Ovary (tissue), 9 donors: ENCODE measurements around the gene GNAS-AS1. TPM values are rescaled to one million over a fixed set of nuclear protein-coding genes. Genes with fewer than 3 reads are reported as not detected.

ENCODE experiments used
- DNase-seq, 5 donors: peaks; one replicate each; pipeline ENCODE4 v3.0.0-alpha.2; 2019 to 2020
- H3K27ac ChIP-seq, 2 donors: fragments of 200-600 bp; one replicate each; pipeline versions ENCODE4 v1.5.1 to v1.8.0; 2019 to 2022
- H3K27me3 ChIP-seq: fragments of 200-600 bp; one replicate; pipeline ENCODE4 v1.8.0; 2022
- H3K36me3 ChIP-seq: fragments of 200-600 bp; sonication (generic); one replicate; pipeline ENCODE4 v1.5.1; 2019
- H3K4me1 ChIP-seq: one replicate; pipeline ENCODE4 v1.8.1; 2013; ENCODE audit warnings: mild to moderate bottlenecking, moderate library complexity; ENCODE audit not compliant: insufficient read depth
- H3K4me3 ChIP-seq: fragments of 200-600 bp; sonication (generic); one replicate; pipeline ENCODE4 v1.5.1; 2017
- H3K9me3 ChIP-seq, 2 donors: fragments of 200-600 bp in 1 of 2; sonication (generic) in 1 of 2; one replicate each; pipeline versions ENCODE4 v1.5.1 to v1.8.1; 2013 to 2019; ENCODE audit warnings: mild to moderate bottlenecking in 1 of 2, moderate library complexity in 1 of 2
- EP300 ChIP-seq: sonication (generic); formaldehyde crosslinking; IDR thresholded peaks from one replicate; pipeline ENCODE4 v1.6.1; 2017; ENCODE audit warnings: antibody characterized with exemption
- POLR2A ChIP-seq: fragments of 450-650 bp; IDR thresholded peaks from one replicate; pipeline ENCODE4 v1.6.1; 2017; ENCODE audit warnings: antibody characterized with exemption, mild to moderate bottlenecking, moderate library complexity
- WGBS, 3 donors: extraction: QIAGEN DNeasy Blood & Tissue Kit in 1 of 3; methylation state at CpG; one replicate each; pipeline versions ENCODE4 v1.1.5 to v1.1.7; 2013 to 2017; 5-methylcytosine and 5-hydroxymethylcytosine counted together
- intact Hi-C, 4 donors: fragments of 100-400 bp; cut with DNase I; formaldehyde crosslinking; loops; one replicate each; pipeline versions ENCODE4 v1.11.0 to v1.15.1; 2022 to 2023
- polyA plus RNA-seq, 2 donors: library from polyadenylated mRNA; stranded (reverse); fragments of 200-250 nt in 1 of 2; fragments of 350-450 nt in 1 of 2; fragmentation: Illumina TruSeq in 1 of 2; extraction: RNeasy Lipid Tissue Mini Kit (QIAGEN cat#74804) in 1 of 2; gene quantifications; one replicate each; pipeline ENCODE4 v1.2.3, GENCODE V29; 2013 to 2014
- total RNA-seq, 7 donors: library from RNA; depleted of rRNA in 2 of 7; stranded (reverse); fragments of >200 nt in 2 of 7; fragmentation: NEBNext Ultra II Directional in 3 of 7; extraction: Animal tissue kit (Norgen Biotek cat#: 25700) in 3 of 7; gene quantifications; one replicate each; pipeline versions ENCODE4 v1.1.0 to v1.2.4, GENCODE V29; 2016 to 2023
- TF ChIP-seq, protein P1 (sequence below), 3 donors: fragments of 450-650 bp in 2 of 3; fragments of 200-600 bp in 1 of 3; IDR thresholded peaks; one replicate each; pipeline versions ENCODE4 v1.5.1 to v1.8.0; 2016 to 2022; ENCODE audit warnings: antibody characterized with exemption in 3 of 3, mild to moderate bottlenecking in 1 of 3
- donor health status: DM: no; HTN: no; CAD: no; lungs with moderate emphysema.
- donor health status: DM: no; HTN: no; CAD: no.
- donor health status: Bipolar disorder and iron deficiency.
- donor health status: DM: yes; HTN: yes; CAD: no.
- donor health status: DM: no; HTN: no; CAD: no.
- donor health status: DM: yes; HTN: yes; CAD: no.

GNAS-AS1 gene
- total and polyA plus RNA-seq, 9 donors = 0.10 to 0.37 (median 0.18) TPM; not detected in 2

DNA sequence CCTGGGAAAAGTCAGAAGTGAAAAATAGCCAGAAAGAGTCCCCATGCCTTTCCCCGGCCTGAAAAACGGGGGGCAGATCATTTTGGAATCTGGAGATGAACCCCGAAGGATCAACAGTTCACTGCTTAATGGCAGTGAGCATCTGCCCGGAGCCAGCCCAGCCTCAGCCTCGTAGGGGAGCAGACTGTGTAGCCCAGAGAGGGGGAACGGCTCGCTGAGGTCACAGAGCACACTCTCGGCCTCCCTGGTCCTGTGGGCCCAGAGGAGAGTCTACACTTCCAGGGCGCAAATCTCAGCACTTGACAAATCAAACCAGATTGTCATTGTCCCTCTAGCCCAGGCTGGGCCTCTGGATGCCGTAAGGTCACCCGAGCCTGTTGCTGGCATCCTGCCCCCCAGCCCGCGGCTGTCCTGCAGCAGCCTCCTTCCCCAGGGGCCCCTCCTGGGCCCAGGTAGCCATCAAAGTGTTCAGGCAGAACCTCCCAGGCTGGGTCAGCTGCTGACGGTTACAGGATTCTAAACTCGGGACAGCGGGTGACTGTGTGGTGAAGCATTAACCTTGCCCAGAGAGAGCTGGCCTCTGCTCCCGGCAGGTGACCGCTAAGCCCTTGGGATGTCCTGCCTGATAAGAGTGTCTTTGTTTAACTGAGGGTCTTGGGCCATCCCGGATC lies 56.1 kb downstream of the GNAS-AS1 start:
- intact Hi-C loops = loop anchor here in 1 of 4 donors (5.0 kb wide), 1 partner anchor 1692 kb away; no protein-coding TSS in a partner anchor
- TF ChIP-seq POLR2A (no peak), EP300 (no peak)
- TF ChIP-seq, protein P1, sequence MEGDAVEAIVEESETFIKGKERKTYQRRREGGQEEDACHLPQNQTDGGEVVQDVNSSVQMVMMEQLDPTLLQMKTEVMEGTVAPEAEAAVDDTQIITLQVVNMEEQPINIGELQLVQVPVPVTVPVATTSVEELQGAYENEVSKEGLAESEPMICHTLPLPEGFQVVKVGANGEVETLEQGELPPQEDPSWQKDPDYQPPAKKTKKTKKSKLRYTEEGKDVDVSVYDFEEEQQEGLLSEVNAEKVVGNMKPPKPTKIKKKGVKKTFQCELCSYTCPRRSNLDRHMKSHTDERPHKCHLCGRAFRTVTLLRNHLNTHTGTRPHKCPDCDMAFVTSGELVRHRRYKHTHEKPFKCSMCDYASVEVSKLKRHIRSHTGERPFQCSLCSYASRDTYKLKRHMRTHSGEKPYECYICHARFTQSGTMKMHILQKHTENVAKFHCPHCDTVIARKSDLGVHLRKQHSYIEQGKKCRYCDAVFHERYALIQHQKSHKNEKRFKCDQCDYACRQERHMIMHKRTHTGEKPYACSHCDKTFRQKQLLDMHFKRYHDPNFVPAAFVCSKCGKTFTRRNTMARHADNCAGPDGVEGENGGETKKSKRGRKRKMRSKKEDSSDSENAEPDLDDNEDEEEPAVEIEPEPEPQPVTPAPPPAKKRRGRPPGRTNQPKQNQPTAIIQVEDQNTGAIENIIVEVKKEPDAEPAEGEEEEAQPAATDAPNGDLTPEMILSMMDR (IDR thresholded peaks at IDR 0.05) = no peak
- Histone ChIP-seq H3K27ac (no peak overlapping the region), H3K9me3 (no peaks in the 10 kb centered on the region), H3K27me3 (no peaks in the 10 kb centered on the region), H3K4me3 (no peak overlapping the region), H3K4me1 (no peaks in the 10 kb centered on the region), H3K36me3 (no peaks in the 10 kb centered on the region)
- 77 to 79% (median 78%) methylated on average over 18 to 19 of the region's 19 CpGs for WGBS, 3 donors
- no peak for DNase-seq

DNA sequence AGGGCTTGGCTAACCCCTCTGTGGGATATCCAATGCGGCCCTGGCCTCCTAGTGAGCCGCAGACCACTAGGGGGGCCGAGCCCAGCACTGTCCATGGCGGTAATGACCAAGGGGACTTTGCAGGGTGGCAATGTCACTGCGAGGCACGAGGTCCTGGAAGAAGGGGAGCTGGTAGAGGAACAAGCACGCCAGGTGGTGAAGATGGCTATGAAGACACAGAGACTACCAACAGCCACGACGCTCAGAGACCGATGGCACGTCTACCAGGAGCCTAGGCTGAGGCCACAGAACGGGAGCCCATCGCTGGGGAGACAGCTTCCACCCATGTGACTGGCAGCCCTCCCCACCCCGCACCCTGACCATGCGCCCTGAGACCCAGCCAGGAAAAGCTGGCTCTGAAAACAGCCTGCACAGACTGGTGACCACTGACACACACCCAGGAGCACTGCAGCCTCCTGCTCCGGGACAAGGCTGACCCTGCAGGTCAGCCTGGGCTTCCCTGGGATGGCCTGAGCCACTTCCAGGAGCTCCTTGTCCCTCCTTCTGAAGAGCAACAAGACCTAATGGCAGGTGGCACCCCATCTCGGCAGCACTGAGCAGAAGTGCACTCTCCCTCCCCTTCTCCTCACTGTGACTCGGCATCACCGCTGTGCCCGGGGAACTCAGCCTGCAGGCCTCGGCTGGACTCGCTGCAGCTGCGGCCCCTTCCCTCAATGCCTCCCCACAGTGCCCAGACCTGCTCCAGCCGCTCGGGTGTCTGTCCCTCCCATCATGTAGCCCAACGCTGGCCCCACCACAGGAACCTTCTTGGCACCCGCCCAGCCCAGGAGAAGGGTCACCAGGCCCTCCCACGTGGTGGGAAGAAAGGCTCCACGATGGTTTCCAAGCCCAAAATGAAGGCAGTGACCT lies 56.9 kb downstream of the GNAS-AS1 start:
- TF ChIP-seq EP300 (no peak), POLR2A (no peak)
- TF ChIP-seq, protein P1 (IDR thresholded peaks at IDR 0.05) = no peak
- Histone ChIP-seq H3K4me3 (no peak overlapping the region), H3K27me3 (no peaks in the 10 kb centered on the region), H3K27ac (no peak overlapping the region), H3K9me3 (no peaks in the 10 kb centered on the region), H3K4me1 (no peaks in the 10 kb centered on the region), H3K36me3 (no peaks in the 10 kb centered on the region)
- WGBS, 3 donors = 81 to 85% (median 83%) methylated on average over 28 to 29 of the region's 29 CpGs
- intact Hi-C loops = loop anchor here in 1 of 4 donors (5.0 kb wide), 1 partner anchor 1691 kb away; no protein-coding TSS in a partner anchor
- DNase-seq = no peak

DNA sequence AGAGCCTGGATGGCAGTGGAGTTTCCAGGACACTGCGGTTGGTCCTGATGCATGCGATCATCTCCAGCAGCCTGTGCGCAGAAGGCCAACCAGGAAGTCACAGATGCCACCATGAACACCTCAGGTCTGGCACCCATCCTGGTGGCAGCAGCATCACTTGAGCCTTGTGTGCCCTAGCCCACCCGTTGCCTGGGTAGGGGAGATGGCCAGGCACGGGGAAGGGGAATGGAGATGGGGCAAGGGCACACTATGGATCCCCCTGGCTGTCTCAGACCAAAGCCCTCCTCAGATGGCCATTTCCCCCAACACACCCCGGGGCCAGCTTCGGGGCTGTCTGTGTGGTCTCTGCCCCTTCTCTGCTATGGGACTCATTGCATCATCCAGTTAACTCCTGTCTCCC lies 58.3 kb downstream of the GNAS-AS1 start:
- TF ChIP-seq, protein P1 (IDR thresholded peaks at IDR 0.05) = no peak
- TF ChIP-seq POLR2A (no peak), EP300 (no peak)
- intact Hi-C loops = loop anchor here in 1 of 4 donors (5.0 kb wide), 1 partner anchor 1690 kb away; no protein-coding TSS in a partner anchor
- Histone ChIP-seq H3K27ac (no peak overlapping the region), H3K9me3 (no peaks in the 10 kb centered on the region), H3K27me3 (no peaks in the 10 kb centered on the region), H3K36me3 (no peaks in the 10 kb centered on the region), H3K4me1 (no peaks in the 10 kb centered on the region), H3K4me3 (no peak overlapping the region)
- 83 to 86% (median 85%) methylated on average over 7 of the region's 7 CpGs for WGBS, 3 donors
- DNase-seq = no peak

DNA sequence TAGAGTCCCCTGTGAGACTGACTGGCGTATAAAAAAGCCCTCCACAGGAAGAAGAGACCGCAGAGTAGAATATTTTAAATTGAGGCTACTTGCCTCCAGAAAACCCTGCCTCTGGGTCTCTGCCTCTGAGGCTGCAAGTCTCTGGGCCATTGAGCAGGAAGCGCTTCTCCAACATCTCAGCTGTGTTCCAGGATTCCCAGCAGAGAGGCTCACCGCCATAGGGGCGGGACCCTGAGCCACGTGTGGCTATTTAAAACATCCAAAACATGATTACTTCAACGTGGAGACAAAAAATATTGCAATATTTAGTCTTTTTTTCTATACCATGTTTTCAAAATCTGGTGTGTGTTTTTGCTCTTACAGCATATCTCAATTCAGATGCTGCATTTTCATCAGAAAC lies 59.4 kb downstream of the GNAS-AS1 start:
- Histone ChIP-seq H3K27me3 (no peaks in the 10 kb centered on the region), H3K9me3 (no peaks in the 10 kb centered on the region), H3K27ac (no peak overlapping the region), H3K36me3 (no peaks in the 10 kb centered on the region), H3K4me1 (no peaks in the 10 kb centered on the region), H3K4me3 (no peak overlapping the region)
- 12 to 25% (median 17%) methylated on average over 7 of the region's 7 CpGs for WGBS, 3 donors
- intact Hi-C loops = loop anchor here in 1 of 4 donors (5.0 kb wide), 1 partner anchor 1689 kb away; no protein-coding TSS in a partner anchor
- no peak for DNase-seq
- TF ChIP-seq, protein P1 (IDR thresholded peaks at IDR 0.05) = no peak
- TF ChIP-seq EP300 (no peak), POLR2A (no peak)
